Neural cell (in vitro differentiated cells): ENCODE measurements around the gene AKR1B1. TPM values are rescaled to one million over a fixed set of nuclear protein-coding genes. Genes with fewer than 3 reads are reported as not detected.

Source experiments
- H2AFZ ChIP-seq: fragments of 200-600, 300-800 bp; sonication (generic), shearing (Covaris generic); 2 replicates; pipeline ENCODE4 v1.6.0; 2014; ENCODE audit warnings: low read depth, mild to moderate bottlenecking, antibody characterized with exemption, low read length, moderate library complexity
- H3F3A ChIP-seq: fragments of 200-600 bp; shearing (Covaris generic); 2 replicates; pipeline ENCODE4 v1.6.1; 2016; ENCODE audit warnings: mild to moderate bottlenecking, moderate library complexity, mixed read lengths, antibody characterized with exemption, low read length; ENCODE audit not compliant: insufficient read depth, poor library complexity, severe bottlenecking
- H3K27ac ChIP-seq: fragments of 200-600, 300-800 bp; sonication (generic), shearing (Covaris generic); 2 replicates; pipeline ENCODE4 v1.5.1; 2014; ENCODE audit warnings: mild to moderate bottlenecking, low read length, moderate library complexity
- H3K27me3 ChIP-seq: fragments of 300-800, 200-600 bp; sonication (generic), shearing (Covaris generic); 2 replicates; pipeline ENCODE4 v1.6.0; 2014; ENCODE audit warnings: mild to moderate bottlenecking, low read depth, low read length, moderate library complexity; ENCODE audit not compliant: insufficient read depth
- H3K36me3 ChIP-seq: fragments of 300-800, 200-600 bp; sonication (generic), shearing (Covaris generic); 2 replicates; pipeline ENCODE4 v1.5.1; 2014; ENCODE audit warnings: mild to moderate bottlenecking, antibody characterized with exemption, low read length, moderate library complexity; ENCODE audit not compliant: insufficient read depth
- H3K4me2 ChIP-seq: fragments of 300-800, 200-600 bp; sonication (generic), shearing (Covaris generic); 2 replicates; pipeline ENCODE4 v1.6.0; 2014; ENCODE audit warnings: mild to moderate bottlenecking, low read length
- H3K4me3 ChIP-seq: fragments of 300-800, 200-600 bp; sonication (generic), shearing (Covaris generic); 2 replicates; pipeline ENCODE4 v1.5.1; 2014; ENCODE audit warnings: mild to moderate bottlenecking, low read length, moderate library complexity
- H3K79me2 ChIP-seq: fragments of 200-600 bp; shearing (Covaris generic); replicated peaks from 2 replicates; pipeline ENCODE4 v1.6.0; 2014; ENCODE audit warnings: mild to moderate bottlenecking, low read length, moderate library complexity; ENCODE audit not compliant: insufficient read depth
- H3K9ac ChIP-seq: fragments of 300-800, 200-600 bp; sonication (generic), shearing (Covaris generic); 2 replicates; pipeline ENCODE4 v1.6.1; 2016; ENCODE audit warnings: mild to moderate bottlenecking, low read length, mixed read lengths
- H3K9me2 ChIP-seq: fragments of 200-600 bp; shearing (Covaris generic); 2 replicates; pipeline ENCODE4 v1.6.1; 2016; ENCODE audit warnings: mild to moderate bottlenecking, low read length, mixed read lengths; ENCODE audit not compliant: insufficient read depth
- H3K9me3 ChIP-seq: fragments of 200-600, 300-800 bp; sonication (generic), shearing (Covaris generic); 2 replicates; pipeline ENCODE4 v1.6.1; 2016; ENCODE audit warnings: mild to moderate bottlenecking, mixed run types, low read length, moderate library complexity, mixed read lengths
- H4K20me1 ChIP-seq: fragments of 200-600 bp; shearing (Covaris generic); 2 replicates; pipeline ENCODE4 v1.6.1; 2016; ENCODE audit warnings: mild to moderate bottlenecking, mixed run types; ENCODE audit not compliant: insufficient read depth
- EP300 ChIP-seq: fragments of 450-650 bp; conservative IDR thresholded peaks from 2 replicates; pipeline ENCODE4 v1.6.1; 2014; ENCODE audit warnings: antibody characterized with exemption, mild to moderate bottlenecking, moderate library complexity; ENCODE audit not compliant: poor library complexity, severe bottlenecking
- EZH2 ChIP-seq: fragments of 200-600, 300-800 bp; shearing (Covaris generic), sonication (generic); IDR thresholded peaks from 2 replicates; pipeline ENCODE4 v1.6.1; 2014; ENCODE audit warnings: antibody characterized with exemption, low read length, borderline replicate concordance, mild to moderate bottlenecking; ENCODE audit not compliant: insufficient read depth, poor library complexity, severe bottlenecking
- MXI1 ChIP-seq: fragments of 450-650 bp; conservative IDR thresholded peaks from 2 replicates; pipeline ENCODE4 v1.6.1; 2014; ENCODE audit warnings: antibody characterized with exemption, mild to moderate bottlenecking; ENCODE audit not compliant: poor library complexity, severe bottlenecking
- POLR2AphosphoS5 ChIP-seq: IDR thresholded peaks from 2 replicates; pipeline ENCODE4 v1.6.1; 2012
- RAD21 ChIP-seq: fragments of 450-650 bp; conservative IDR thresholded peaks from 2 replicates; pipeline ENCODE4 v1.6.1; 2014; ENCODE audit warnings: antibody characterized with exemption, mild to moderate bottlenecking, moderate library complexity
- SMC3 ChIP-seq: fragments of 450-650 bp; conservative IDR thresholded peaks from 2 replicates; pipeline ENCODE4 v1.6.1; 2014; ENCODE audit warnings: antibody characterized with exemption, mild to moderate bottlenecking, moderate library complexity; ENCODE audit not compliant: poor library complexity
- TAF1 ChIP-seq: IDR thresholded peaks from 2 replicates; pipeline ENCODE4 v1.6.1; 2012; ENCODE audit warnings: low read depth
- polyA plus RNA-seq: library from polyadenylated mRNA; depleted of rRNA; stranded (reverse); fragments of >200 nt; gene quantifications from 2 replicates; pipeline ENCODE4 v1.2.3, GENCODE V29; 2014
- TF ChIP-seq, protein P1 (sequence below): fragments of 450-650 bp; IDR thresholded peaks from 2 replicates; pipeline ENCODE4 v1.5.1; 2014; ENCODE audit warnings: antibody characterized with exemption, mild to moderate bottlenecking, moderate library complexity; ENCODE audit not compliant: poor library complexity, severe bottlenecking
- TF ChIP-seq, protein P2 (sequence below): IDR thresholded peaks from 2 replicates; pipeline ENCODE4 v1.6.1; 2012; ENCODE audit warnings: borderline replicate concordance

Gene AKR1B1
- polyA plus RNA-seq, 1 donor from 2014 or later = 202 TPM

DNA sequence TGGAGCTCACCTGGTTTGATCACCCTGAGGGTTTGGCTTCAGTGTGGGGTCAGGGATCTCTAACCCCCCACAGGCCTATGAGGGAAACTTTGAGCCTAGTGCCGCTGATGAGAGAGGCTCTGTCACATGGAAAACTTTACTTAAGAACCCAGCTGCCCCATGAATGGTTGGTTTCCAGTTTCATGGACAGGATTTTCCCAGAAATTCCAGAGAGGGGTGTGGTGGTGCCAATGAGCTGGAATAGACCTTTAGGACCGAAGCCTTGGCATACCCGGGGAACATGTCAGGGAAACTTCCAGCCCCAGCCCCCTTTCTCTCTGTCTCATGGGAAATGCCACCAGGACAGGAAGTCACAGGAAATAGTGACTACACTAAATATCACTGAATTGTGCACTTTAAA is 36.9 kb downstream of the AKR1B1 start:
- Histone ChIP-seq H3K27ac (no peak overlapping the region), H3K36me3 (no peaks in the 10 kb centered on the region), H3K4me2 (no peak overlapping the region), H4K20me1 (no peaks in the 10 kb centered on the region), H3K9ac (no peak overlapping the region), H3K79me2 (no peaks in the 10 kb centered on the region), H2AFZ (no peak overlapping the region), H3K9me3 (no peaks in the 10 kb centered on the region), H3K27me3 (no peaks in the 10 kb centered on the region), H3K4me3 (no peak overlapping the region), H3F3A (no peaks in the 10 kb centered on the region), H3K9me2 (no peaks in the 10 kb centered on the region)
- TF ChIP-seq SMC3 (no peak), EZH2 (no peak), MXI1 (no peak), EP300 (no peak), TAF1 (no peak), RAD21 (no peak), POLR2AphosphoS5 (no peak)
- TF ChIP-seq, protein P1, sequence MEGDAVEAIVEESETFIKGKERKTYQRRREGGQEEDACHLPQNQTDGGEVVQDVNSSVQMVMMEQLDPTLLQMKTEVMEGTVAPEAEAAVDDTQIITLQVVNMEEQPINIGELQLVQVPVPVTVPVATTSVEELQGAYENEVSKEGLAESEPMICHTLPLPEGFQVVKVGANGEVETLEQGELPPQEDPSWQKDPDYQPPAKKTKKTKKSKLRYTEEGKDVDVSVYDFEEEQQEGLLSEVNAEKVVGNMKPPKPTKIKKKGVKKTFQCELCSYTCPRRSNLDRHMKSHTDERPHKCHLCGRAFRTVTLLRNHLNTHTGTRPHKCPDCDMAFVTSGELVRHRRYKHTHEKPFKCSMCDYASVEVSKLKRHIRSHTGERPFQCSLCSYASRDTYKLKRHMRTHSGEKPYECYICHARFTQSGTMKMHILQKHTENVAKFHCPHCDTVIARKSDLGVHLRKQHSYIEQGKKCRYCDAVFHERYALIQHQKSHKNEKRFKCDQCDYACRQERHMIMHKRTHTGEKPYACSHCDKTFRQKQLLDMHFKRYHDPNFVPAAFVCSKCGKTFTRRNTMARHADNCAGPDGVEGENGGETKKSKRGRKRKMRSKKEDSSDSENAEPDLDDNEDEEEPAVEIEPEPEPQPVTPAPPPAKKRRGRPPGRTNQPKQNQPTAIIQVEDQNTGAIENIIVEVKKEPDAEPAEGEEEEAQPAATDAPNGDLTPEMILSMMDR = no peak
- TF ChIP-seq, protein P2, sequence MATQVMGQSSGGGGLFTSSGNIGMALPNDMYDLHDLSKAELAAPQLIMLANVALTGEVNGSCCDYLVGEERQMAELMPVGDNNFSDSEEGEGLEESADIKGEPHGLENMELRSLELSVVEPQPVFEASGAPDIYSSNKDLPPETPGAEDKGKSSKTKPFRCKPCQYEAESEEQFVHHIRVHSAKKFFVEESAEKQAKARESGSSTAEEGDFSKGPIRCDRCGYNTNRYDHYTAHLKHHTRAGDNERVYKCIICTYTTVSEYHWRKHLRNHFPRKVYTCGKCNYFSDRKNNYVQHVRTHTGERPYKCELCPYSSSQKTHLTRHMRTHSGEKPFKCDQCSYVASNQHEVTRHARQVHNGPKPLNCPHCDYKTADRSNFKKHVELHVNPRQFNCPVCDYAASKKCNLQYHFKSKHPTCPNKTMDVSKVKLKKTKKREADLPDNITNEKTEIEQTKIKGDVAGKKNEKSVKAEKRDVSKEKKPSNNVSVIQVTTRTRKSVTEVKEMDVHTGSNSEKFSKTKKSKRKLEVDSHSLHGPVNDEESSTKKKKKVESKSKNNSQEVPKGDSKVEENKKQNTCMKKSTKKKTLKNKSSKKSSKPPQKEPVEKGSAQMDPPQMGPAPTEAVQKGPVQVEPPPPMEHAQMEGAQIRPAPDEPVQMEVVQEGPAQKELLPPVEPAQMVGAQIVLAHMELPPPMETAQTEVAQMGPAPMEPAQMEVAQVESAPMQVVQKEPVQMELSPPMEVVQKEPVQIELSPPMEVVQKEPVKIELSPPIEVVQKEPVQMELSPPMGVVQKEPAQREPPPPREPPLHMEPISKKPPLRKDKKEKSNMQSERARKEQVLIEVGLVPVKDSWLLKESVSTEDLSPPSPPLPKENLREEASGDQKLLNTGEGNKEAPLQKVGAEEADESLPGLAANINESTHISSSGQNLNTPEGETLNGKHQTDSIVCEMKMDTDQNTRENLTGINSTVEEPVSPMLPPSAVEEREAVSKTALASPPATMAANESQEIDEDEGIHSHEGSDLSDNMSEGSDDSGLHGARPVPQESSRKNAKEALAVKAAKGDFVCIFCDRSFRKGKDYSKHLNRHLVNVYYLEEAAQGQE = no peak

DNA sequence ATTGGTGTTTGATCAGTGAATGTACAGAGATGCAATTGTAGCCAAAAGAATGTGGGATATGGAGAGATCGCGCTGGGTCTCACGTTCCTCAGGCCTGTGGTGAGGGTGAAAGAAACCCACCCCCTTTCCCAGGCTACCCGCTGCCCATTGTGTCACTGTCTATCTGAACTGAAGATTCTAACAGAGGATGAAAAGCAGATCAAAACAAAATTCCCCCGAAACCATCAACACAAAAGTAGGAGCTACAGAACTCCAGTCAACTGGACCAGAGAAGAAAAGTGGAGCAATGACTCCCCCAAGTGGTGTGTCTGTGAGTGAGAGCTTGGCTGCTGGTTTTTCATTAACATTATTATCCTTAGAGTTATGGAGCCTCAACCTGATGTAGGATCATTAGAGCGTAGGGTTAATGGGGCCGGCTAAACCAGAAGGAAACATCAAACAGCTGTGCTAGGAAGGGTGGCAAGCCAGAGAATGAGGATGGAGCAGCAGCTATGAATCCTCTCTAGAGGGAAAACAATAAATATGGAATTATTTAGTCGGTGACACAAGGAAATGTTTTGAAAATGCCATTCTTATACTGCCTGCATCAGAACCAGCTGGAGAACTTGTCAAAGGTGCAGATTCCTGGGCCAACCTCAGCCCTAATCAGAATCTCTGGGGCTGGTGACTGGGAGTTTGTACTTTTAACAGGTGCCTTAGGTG is 38.3 kb downstream of the AKR1B1 start:
- Histone ChIP-seq H3K4me2 (no peak overlapping the region), H3K9ac (no peak overlapping the region), H4K20me1 (no peaks in the 10 kb centered on the region), H3K27me3 (no peaks in the 10 kb centered on the region), H3K9me3 (no peaks in the 10 kb centered on the region), H3K79me2 (no peaks in the 10 kb centered on the region), H3K36me3 (no peaks in the 10 kb centered on the region), H3K9me2 (no peaks in the 10 kb centered on the region), H2AFZ (no peak overlapping the region), H3K27ac (no peak overlapping the region), H3F3A (no peaks in the 10 kb centered on the region), H3K4me3 (no peak overlapping the region)
- no peak for TF ChIP-seq POLR2AphosphoS5
- peak; percentile 96 for TF ChIP-seq RAD21
- TF ChIP-seq EP300 = peak; percentile 13
- no peak for TF ChIP-seq TAF1
- TF ChIP-seq MXI1 = no peak
- TF ChIP-seq, protein P2 = no peak
- no peak for TF ChIP-seq EZH2
- TF ChIP-seq, protein P1 = peak; percentile 92
- TF ChIP-seq SMC3 = peak; percentile 93
